ENCODE measurements around the gene SCNN1G.
"Not testable (repeated sequence)": the region's sequence is repeated elsewhere in the genome, so short reads cannot be mapped to it uniquely, and the experiment has no call there.

SCNN1G gene, protein sequence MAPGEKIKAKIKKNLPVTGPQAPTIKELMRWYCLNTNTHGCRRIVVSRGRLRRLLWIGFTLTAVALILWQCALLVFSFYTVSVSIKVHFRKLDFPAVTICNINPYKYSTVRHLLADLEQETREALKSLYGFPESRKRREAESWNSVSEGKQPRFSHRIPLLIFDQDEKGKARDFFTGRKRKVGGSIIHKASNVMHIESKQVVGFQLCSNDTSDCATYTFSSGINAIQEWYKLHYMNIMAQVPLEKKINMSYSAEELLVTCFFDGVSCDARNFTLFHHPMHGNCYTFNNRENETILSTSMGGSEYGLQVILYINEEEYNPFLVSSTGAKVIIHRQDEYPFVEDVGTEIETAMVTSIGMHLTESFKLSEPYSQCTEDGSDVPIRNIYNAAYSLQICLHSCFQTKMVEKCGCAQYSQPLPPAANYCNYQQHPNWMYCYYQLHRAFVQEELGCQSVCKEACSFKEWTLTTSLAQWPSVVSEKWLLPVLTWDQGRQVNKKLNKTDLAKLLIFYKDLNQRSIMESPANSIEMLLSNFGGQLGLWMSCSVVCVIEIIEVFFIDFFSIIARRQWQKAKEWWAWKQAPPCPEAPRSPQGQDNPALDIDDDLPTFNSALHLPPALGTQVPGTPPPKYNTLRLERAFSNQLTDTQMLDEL

DNA sequence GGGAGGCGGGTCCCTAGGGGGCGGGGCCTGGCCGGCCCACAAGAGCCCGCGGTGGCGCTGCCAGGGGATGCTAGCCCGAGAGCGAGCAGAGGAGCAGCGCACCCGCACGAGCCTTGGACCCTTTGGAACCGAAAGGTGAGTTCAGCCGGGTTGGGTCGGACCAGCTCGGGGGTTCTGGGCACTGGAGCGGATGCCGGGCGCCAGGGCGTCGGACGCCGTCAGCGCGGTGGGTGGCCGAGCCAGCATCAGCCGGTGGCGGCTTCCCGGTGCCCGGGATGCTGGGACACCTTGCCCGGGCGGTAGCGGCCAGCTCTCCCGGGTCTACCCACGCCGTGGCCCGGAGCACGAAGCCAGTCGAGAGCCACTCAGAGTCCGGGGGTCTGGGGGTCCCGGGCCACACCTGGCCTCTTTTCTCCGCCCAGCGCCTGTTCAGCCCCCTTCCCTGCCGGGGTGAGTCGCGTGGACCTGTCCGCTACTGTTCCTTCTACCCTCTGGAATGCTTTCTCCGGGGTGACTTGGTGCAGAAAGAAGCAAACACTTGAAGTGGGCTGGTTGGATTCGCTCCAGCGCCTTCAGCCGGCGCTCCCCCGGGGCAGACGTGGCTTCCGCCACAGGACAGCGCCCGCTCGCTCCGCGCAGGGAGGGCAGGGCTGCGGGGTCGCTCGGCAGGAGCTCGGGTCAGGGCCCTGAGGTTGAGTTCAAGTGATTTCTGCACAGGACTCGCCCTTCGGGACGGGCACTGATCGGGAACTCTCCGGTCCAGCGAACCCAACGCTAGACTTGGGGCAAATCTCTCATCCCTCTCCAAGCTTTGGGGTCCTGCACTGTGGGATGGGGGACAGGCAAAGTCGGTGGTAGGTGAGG lies at the start of gene SCNN1G:
Gene SCNN1G (plus strand): TSS at position 67 of the 864 bp plus-strand sequence. CDS start 3,527 bp downstream, outside the sequence.
- DNase-seq = no peak

GRCh38 chr16:23132775-23133463 lies 49.6 kb upstream of the SCNN1G start:
- no peak for DNase-seq

DNA sequence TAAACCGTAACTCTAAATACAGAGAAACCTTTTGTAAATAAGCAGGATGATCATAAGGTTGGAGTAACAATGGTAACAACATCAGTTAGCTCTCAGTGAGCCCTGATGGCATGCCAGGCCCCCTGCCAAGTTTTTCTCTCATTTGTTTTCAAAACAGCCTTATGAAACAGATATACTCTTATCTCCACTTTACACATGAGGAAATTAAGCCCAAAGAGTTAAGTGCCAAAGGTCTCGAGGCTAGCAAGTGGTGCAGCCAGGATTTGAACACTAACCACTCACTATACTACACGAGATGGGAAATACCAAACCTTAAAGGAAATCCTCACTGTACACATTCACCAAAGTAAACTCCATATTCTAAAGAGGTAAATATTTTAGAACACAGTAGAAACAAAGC lies 48.3 kb upstream of the SCNN1G start:
- DNase-seq = no peak

- no peak for DNase-seq
Observed at GRCh38 chr16:23137256-23137655, 45.3 kb upstream of the SCNN1G start.

DNA sequence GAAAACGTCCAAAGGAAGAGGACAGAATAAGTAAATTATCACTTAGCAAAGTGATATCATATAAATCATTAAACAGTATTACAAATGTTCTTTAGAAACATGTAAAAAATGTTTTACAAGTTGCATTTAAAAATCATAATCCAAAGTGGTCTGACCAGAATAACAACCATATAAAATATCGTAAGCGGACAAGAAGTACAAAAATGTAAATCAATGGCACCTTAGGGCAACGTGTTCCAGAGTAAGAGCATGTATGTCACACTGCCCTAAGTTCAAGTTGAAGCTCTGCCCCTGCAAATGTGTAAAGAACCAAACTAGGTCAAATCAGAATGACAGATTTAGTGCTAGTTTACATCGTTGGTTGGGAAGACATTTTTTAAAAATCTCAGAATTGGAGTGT lies 44.7 kb upstream of the SCNN1G start:
- DNase-seq = no peak

- DNase-seq = no peak
Observed at GRCh38 chr16:23140107-23140506, 42.4 kb upstream of the SCNN1G start.

DNA sequence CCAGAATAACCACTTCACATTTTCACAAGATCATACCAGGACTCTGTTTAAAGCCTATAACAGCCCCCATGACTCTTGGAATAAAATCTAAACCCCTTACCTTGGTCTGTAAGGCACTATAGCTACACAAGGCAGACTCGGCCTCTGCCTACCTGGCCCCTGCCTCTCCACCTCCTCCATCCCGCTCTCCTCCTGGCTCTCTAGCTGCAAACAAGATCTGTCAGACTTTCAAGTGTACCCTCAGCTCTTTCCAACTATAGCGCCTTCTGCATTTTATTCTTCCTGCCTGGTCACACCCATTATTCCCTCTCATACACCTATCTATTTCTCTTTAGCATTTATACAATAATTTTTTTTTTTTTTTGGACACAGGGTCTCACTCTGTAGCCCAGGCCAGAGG lies 41.5 kb upstream of the SCNN1G start:
- no peak for DNase-seq

DNA sequence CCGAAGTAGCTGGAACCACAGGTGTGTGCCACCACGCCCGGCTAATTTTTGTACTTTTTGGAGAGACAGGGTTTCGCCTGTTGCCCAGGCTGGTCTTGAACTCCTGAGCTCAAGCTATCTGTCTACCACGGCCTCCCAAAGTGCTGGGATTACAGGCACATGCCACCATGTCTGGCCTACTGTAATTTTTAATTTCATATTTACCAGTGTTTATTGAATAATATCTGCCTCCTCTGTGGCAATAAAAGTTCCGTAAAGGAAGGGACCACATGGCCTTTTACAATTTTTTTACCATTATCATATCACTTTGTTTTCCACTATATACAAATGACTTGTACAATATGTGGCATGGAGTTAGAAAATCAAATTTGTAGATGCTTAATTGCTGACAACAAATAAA lies 41.0 kb upstream of the SCNN1G start:
- DNase-seq = no peak

DNA sequence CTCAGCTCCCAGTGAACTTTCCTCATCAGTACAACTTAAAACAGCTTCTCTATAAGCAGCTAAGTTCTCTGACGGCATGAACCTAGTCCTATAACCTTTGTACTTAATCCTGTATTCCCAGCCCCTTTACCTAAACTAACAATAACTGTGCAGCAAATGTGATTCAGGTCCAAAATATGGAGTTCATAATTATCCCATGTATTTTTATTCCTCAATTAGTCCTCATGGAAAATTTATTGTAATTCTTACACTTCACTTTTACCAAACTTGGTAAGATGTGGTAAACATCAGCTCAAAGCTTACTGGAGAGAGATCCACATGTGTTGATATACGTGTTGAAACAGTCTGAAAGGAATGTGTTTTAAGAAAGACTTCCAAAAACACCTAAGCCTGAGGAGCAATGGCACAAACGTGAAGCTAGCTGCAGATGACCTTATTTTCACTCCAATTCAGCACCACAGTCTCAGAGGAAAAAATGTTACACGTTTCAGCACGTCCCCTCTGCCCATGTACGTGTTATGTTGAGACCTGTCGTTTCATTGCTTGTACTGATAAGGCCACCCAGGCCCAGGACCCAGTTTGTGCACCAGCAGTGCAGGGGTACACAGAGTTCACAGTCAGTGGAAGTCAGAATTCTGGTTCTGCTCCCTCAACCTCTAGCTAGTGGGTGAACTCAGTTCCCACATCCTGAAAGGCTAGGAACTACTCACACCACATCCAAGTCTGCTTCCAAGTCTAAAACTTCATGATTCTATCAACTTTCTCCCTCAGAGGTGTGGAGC lies 40.4 kb upstream of the SCNN1G start:
- DNase-seq = no peak

GRCh38 chr16:23143391-23143790 lies 39.2 kb upstream of the SCNN1G start:
- no peak for DNase-seq

DNA sequence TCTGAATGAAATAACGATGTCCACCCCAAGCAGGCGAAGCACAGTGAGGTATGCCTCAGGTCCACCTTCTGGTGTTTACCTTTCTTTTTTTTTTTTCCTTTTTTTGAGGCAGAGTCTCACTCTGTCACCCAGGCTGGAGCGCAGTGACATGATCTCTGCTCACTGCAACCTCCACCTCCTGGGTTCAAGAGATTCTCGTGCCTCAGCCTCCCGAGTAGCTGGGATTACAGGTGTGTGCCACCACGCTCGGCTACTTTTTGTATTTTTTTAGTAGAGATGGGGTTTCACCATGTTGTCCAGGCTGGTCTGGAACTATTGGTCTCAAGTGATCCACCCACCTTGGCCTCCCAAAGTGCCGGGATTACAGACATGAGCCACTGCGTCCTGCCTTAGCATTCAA lies 38.2 kb upstream of the SCNN1G start:
- not testable (repeated sequence) for DNase-seq

DNA sequence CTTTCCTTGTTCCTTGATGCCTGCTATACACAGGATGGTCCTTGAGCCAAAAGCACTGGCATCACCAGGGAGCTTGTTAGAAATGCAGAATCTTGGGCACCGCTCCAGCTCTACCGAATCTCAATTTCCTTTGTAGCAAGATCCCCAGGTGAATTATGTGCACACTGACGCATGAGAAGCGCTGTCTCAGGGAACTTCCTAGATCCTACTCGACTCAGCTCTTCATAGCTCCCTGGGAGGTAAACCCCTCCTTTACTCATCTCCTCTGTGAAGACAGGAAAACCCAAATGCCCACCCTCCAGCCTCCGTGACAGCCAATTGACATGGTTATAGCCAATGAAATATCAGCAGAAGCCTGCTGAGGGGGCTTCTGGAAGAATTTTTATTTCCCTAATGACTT lies 37.4 kb upstream of the SCNN1G start:
- DNase-seq = no peak

GRCh38 chr16:23145608-23146007 lies 36.9 kb upstream of the SCNN1G start:
- DNase-seq = no peak

- DNase-seq = no peak
Observed at GRCh38 chr16:23146877-23147601, 35.5 kb upstream of the SCNN1G start.

- DNase-seq = no peak
Observed at GRCh38 chr16:23147666-23148065, 34.9 kb upstream of the SCNN1G start.

- DNase-seq = no peak
Observed at GRCh38 chr16:23148166-23148512, 34.4 kb upstream of the SCNN1G start.

GRCh38 chr16:23148513-23149266 lies 33.9 kb upstream of the SCNN1G start:
- DNase-seq = peak; percentile 65

DNA sequence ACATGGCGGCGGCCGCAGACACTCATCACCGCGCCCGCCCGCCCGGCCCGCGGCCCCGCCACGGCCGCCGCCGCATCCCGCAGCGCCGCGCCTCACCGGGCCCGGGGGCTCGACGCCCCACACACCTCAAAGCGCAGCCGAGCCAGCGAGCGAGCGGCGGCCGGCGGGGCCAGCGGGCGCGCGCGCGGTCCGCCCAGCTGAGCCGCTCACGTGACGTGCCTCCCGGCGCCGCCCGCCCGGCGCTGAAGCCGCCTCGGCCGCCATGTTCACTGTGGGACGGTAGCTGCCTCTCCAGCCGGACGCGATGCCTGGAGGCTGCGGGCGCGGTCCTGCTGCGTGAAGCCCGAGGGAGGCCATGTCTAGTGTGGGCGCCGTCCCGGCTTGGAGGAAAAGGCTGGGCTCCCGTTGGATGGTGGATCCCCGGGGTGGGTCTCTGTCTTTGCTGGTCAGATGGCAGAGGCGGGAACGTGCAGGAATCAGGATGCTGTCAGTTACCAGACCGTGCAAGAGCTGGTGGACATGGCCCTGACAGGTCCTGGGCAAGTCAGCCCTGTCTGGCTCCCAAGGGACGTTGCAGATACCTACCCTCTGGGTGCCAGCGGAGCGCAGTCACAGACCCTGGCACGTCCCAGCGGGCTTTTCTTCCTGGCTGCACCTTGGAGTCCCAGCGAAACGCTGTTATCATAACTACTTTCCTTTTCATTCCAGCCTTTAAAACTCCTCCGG lies 33.1 kb upstream of the SCNN1G start, which contains the start of gene USP31:
Gene USP31 (minus strand): TSS at position 186 of the 726 bp plus-strand sequence. CDS start 182 bp downstream, at position 4.
- DNase-seq = peak; percentile 89

DNA sequence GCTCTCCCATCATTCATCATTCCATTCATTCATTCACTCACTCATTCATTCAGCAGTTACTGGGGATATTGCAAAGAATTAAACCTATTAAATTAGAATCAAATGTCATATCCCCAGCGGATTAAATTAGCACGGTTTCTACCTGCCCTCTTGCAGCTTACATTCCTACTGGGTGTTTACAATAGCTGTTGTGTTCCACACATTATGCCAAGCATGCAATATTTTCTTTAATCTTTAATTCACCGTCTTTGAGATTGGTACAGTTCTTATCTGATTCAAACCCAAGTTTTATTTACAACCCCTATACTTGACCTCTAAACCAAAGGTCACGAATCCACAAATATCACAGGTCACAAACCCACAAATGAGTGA lies 32.6 kb upstream of the SCNN1G start:
- no peak for DNase-seq
